Fibroblast of mammary gland (primary cell): ENCODE results near the gene FHIT.
"Not testable (repeated sequence)": the region's sequence is repeated elsewhere in the genome, so short reads cannot be mapped to it uniquely, and the experiment has no call there.

Experiments used
- DNase-seq: peaks from one replicate; pipeline ENCODE4 v3.0.0-alpha.2; 2010; ENCODE audit warnings: low read depth
- H3K4me3 ChIP-seq: 2 replicates; pipeline ENCODE4 v1.5.1; 2011; ENCODE audit warnings: low read depth, mild to moderate bottlenecking, low read length, moderate library complexity; ENCODE audit not compliant: control insufficient read depth
- TF ChIP-seq, protein P1 (sequence below): conservative IDR thresholded peaks from 2 replicates; pipeline ENCODE4 v1.5.1; 2011; ENCODE audit warnings: low read depth, low read length, inconsistent platforms; ENCODE audit not compliant: control insufficient read depth, insufficient read depth

FHIT gene

DNA sequence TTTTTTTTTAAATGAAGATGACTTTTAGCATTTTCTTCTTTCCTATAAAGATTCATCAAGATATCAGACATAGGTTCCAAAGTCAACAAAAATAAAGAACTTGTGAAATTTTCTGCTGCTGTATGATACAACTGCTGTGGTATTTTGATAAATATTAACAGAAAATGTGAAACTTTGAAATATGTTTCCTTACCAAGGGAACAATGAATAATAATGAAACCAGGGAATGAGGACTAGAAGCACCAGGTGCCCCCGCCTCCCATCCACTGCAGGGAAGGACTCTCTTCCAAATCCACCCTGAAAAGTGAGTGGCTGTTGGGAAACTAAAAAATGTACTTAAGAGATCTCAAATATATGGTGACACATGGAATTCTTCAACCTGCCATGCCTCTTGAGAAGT is 198.4 kb downstream of the FHIT start:
- no peak overlapping the region for H3K4me3 ChIP-seq
- no peak for DNase-seq
- TF ChIP-seq, protein P1, sequence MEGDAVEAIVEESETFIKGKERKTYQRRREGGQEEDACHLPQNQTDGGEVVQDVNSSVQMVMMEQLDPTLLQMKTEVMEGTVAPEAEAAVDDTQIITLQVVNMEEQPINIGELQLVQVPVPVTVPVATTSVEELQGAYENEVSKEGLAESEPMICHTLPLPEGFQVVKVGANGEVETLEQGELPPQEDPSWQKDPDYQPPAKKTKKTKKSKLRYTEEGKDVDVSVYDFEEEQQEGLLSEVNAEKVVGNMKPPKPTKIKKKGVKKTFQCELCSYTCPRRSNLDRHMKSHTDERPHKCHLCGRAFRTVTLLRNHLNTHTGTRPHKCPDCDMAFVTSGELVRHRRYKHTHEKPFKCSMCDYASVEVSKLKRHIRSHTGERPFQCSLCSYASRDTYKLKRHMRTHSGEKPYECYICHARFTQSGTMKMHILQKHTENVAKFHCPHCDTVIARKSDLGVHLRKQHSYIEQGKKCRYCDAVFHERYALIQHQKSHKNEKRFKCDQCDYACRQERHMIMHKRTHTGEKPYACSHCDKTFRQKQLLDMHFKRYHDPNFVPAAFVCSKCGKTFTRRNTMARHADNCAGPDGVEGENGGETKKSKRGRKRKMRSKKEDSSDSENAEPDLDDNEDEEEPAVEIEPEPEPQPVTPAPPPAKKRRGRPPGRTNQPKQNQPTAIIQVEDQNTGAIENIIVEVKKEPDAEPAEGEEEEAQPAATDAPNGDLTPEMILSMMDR, result no peak

DNA sequence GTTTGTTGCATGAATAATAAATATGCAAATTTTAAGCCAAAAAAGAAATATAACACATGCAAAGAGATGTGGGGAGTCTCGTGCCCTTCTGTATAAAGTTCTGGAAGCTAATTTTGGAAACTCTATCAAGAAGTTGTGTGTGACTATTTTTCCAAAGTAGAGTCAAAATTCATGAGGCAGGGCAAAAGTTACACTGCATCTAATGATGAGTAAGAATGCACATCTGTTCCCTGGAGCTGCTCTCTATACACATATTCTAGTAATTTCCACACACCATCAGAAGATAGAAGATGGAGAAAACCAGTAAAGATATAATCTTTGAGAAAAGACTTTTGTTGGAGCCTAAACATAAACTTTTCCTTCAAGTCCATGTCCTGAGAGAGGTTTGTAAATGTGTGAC is 199.6 kb downstream of the FHIT start:
- TF ChIP-seq, protein P1, result no peak
- no peak overlapping the region for H3K4me3 ChIP-seq
- DNase-seq, result no peak

DNA sequence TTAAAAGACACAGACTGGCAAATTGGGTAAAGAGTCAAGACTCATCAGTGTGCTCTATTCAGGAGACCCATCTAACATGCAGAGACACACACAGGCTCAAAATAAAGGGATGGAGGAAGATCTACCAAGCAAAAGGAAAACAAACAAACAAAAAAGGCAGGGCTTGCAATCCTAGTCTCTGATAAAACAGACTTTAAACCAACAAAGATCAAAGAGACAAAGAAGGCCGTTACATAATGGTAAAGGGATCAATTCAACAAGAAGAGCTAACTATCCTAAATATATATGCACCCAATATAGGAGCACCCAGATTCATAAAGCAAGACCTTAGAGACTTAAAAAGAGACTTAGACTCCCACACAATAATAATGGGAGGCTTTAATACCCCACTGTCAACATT is 206.1 kb downstream of the FHIT start:
- H3K4me3 ChIP-seq, DNase-seq: not testable (repeated sequence)

DNA sequence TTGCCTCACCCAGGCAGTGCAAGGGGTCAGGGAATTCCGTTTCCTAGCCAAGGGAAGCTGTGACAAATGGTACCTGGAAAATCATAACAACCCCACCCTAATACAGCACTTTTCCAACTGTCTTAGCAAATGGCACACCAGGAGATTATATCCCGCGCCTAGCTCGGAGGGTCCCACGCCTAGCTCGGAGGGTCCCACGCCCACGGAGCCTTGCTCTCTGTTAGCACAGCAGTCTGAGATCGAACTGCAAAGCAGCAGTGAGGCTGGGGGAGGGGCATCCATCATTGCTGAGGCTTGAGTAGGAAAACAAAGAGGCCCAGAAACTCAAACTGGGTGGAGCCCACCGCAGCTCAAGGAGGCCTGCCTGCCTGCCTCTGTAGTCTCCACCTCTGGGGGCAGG is 208.1 kb downstream of the FHIT start:
- DNase-seq, result no peak
- H3K4me3 ChIP-seq, result no peak overlapping the region
- TF ChIP-seq, protein P1, result no peak

DNA sequence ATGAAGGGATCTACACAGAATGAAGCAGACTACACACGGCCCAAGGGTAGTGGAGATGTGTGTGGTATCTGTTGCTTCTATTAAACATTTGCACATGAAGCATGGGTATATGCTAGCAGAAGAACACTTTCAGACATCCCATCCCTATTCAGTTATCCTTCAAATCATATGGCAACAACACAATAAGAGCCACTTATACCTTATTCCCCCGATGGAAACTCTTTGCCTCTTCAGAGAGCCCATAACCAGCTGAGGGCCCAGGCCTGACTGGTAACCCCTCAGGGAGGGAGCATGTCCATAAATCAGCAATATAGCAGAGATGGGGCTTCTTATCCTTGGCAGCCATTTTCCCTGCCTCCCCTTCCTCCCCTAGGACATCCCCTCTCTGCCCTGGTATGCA is 210.6 kb downstream of the FHIT start:
- DNase-seq, result no peak
- no peak overlapping the region for H3K4me3 ChIP-seq
- TF ChIP-seq, protein P1, result no peak

DNA sequence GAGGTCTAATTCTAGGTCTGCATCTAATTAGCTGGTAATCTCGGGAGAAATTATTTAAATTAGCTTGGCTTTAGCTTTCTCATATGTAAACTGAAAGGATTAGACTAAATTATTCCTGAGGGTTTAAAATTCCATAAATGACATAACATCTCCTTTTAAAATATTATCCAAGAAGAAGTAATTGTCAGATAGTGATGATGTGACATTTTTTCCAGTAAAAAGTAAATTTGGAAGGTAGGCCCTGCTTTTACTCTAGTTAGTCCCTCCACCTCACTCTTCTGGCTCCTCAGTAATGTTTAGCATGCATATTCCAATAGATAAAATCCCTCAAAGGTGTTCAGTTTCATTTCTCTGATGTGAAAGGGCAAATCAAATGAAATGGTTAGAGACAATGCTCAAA is 215.7 kb downstream of the FHIT start:
- TF ChIP-seq, protein P1, result no peak
- no peak for DNase-seq
- no peak overlapping the region for H3K4me3 ChIP-seq

DNA sequence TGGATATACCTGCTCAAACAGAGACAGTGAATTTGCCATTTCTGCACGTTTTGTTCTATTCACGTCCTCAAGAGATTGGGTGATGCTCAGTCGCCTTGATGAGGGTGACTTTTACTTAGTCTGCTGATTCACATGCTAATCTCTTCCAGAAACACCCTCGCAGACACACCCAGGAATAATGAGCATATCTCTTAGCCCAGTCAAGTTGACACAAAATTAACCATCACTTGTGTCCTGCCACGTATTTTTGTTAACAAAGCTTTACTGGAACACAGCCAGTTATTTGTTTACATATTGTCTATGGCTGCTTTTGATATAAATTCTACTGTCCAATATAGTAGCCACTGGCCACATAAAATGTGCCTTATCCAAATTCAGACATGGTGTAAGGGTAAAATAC is 218.3 kb downstream of the FHIT start:
- TF ChIP-seq, protein P1, result no peak
- DNase-seq, result no peak
- H3K4me3 ChIP-seq, result no peak overlapping the region

DNA sequence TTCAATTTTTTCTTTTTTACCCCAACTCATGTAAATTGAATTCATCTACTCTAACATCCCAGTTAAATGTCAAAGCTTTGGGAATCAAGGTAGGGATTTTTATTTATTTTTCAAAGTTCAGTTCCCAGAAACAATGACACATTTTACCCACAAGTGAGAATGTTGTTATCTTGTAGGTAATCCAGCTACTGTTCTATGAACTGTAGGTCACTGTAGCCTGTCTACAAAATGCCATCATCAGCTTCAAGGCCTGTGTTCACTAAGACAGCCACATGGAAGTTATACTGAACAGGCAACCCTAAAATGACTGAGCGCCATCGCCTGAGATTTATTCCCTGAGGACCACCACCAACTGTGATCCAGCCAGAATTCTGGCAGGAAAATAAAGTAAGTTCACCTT is 219.7 kb downstream of the FHIT start:
- TF ChIP-seq, protein P1, result no peak

More for the DNA sequence above, 219.7 kb downstream of the FHIT start:
- H3K4me3 ChIP-seq, result no peak overlapping the region
- DNase-seq, result no peak
